CD8-positive, alpha-beta memory T cell (primary cell): ENCODE measurements around the gene HSP90B1. TPM values are rescaled to one million over a fixed set of nuclear protein-coding genes. Genes with fewer than 3 reads are reported as not detected.

ENCODE experiments used
- CTCF ChIA-PET: fragments of 350-600 bp; sonication (Branson Sonifier 250); formaldehyde crosslinking; loops from one replicate; lab custom pipeline; 2021; ENCODE audit warnings: antibody characterized with exemption; lab: Charles Lee
- POLR2A ChIA-PET: fragments of 350-600 bp; sonication (Branson Sonifier 250); formaldehyde crosslinking; loops from one replicate; lab custom pipeline; 2021; ENCODE audit warnings: antibody characterized with exemption; lab: Charles Lee
- DNase-seq, 5 donors: peaks; one replicate each; pipeline versions ENCODE4 v3.0.0 to v3.0.0-alpha.2; 2020 to 2022; ENCODE audit warnings: mixed read lengths in 1 of 5
- H3K27ac ChIP-seq: one replicate; pipeline ENCODE4 v1.7.0; 2013; ENCODE audit warnings: low read depth, mild to moderate bottlenecking, low read length, moderate library complexity
- H3K27me3 ChIP-seq: 2 replicates; pipeline ENCODE4 v1.7.0; 2013; ENCODE audit warnings: low read length, mild to moderate bottlenecking; ENCODE audit not compliant: insufficient read depth, poor library complexity, severe bottlenecking
- H3K36me3 ChIP-seq: 2 replicates; pipeline ENCODE4 v1.7.0; 2013; ENCODE audit warnings: mild to moderate bottlenecking, low read length, moderate library complexity; ENCODE audit not compliant: insufficient read depth
- H3K4me1 ChIP-seq: 2 replicates; pipeline ENCODE4 v1.7.0; 2013; ENCODE audit warnings: mild to moderate bottlenecking, low read length, moderate library complexity; ENCODE audit not compliant: insufficient read depth
- H3K4me3 ChIP-seq: 2 replicates; pipeline ENCODE4 v1.7.0; 2013; ENCODE audit warnings: mild to moderate bottlenecking, low read length
- H3K9me3 ChIP-seq: 2 replicates; pipeline ENCODE4 v1.7.0; 2013; ENCODE audit warnings: mild to moderate bottlenecking, low read length
- H3K27ac Mint-ChIP-seq, 8 donors: one replicate each; pipeline ENCODE4 v1.8.0; 2020 to 2021; ENCODE audit warnings: mixed read lengths in 8 of 8, mild to moderate bottlenecking in 6 of 8, inconsistent platforms in 3 of 8, moderate library complexity in 3 of 8
- H3K27me3 Mint-ChIP-seq, 2 donors: one replicate each; pipeline ENCODE4 v1.8.0; 2020 to 2021; ENCODE audit warnings: mixed read lengths in 2 of 2, mild to moderate bottlenecking in 1 of 2, moderate library complexity in 1 of 2
- H3K36me3 Mint-ChIP-seq, 3 donors: one replicate each; pipeline ENCODE4 v1.8.0; 2020 to 2021; ENCODE audit warnings: mixed read lengths in 3 of 3, inconsistent platforms in 1 of 3, mild to moderate bottlenecking in 1 of 3
- H3K4me1 Mint-ChIP-seq, 3 donors: one replicate each; pipeline ENCODE4 v1.8.0; 2020 to 2021; ENCODE audit warnings: mixed read lengths in 3 of 3, inconsistent platforms in 1 of 3, mild to moderate bottlenecking in 1 of 3
- H3K4me3 Mint-ChIP-seq, 7 donors: one replicate each; pipeline ENCODE4 v1.8.0; 2020 to 2021; ENCODE audit warnings: mixed read lengths in 7 of 7, mild to moderate bottlenecking in 6 of 7, moderate library complexity in 4 of 7, inconsistent platforms in 2 of 7
- H3K9me3 Mint-ChIP-seq, 5 donors: one replicate each; pipeline ENCODE4 v1.8.0; 2020 to 2022; ENCODE audit warnings: mixed read lengths in 5 of 5, mild to moderate bottlenecking in 3 of 5, moderate library complexity in 2 of 5, inconsistent platforms in 1 of 5
- polyA plus RNA-seq: library from polyadenylated mRNA; unstranded; fragments of 300-500 nt; fragmentation: Illumina TruSeq; gene quantifications from one replicate; pipeline ENCODE4 v1.2.3, GENCODE V29; 2021
- total RNA-seq, 2 experiments: library from RNA; stranded (reverse); gene quantifications; one replicate each; pipeline ENCODE4 v1.2.3, GENCODE V29; 2021

HSP90B1 gene
- total and polyA plus RNA-seq, 3 experiments from 2014 or later = 348 to 488 (median 461) TPM

GRCh38 chr12:103912069-103912468 lies 18.1 kb upstream of the HSP90B1 start:
- no peaks in the 10 kb centered on the region for H3K27me3 ChIP-seq
- peaks cover 0 to 8% (median 2%) of the 10 kb centered on the region in 3 donors for H3K36me3 Mint-ChIP-seq
- DNase-seq = no peak
- H3K27me3 Mint-ChIP-seq = peaks cover 5 to 8% of the 10 kb centered on the region in 2 donors
- no peak overlapping the region for H3K4me3 ChIP-seq
- H3K4me3 Mint-ChIP-seq = no peak overlapping the region
- H3K4me1 ChIP-seq = peaks cover 12% of the 10 kb centered on the region
- H3K9me3 Mint-ChIP-seq = peaks cover 0 to 2% (median 0%) of the 10 kb centered on the region in 5 donors
- peaks cover 4 to 14% (median 5%) of the 10 kb centered on the region in 3 donors for H3K4me1 Mint-ChIP-seq
- ChIA-PET POLR2A (no interaction called here), CTCF (no interaction called here)
- H3K9me3 ChIP-seq = no peaks in the 10 kb centered on the region
- H3K27ac Mint-ChIP-seq = no peak overlapping the region
- no peaks in the 10 kb centered on the region for H3K36me3 ChIP-seq
- no peak overlapping the region for H3K27ac ChIP-seq

DNA sequence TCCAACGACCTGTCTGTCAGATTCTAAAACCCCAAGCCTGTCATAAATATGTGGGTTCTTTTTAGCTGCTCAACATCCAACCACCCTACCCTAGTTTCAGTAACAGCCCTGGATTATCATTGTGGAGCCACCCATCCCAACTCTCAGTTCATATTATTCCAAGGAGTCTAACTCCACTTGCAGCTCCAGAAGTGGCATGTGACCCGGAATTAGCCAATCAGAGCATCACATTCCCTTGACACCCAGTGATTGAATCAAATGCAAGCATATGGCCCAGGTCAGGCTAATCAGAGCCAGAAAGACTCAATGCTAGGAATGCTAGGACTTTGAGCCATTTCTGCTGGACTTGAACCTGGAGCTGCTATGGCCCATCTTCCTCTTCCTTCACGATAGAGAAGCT lies 17.1 kb upstream of the HSP90B1 start:
- no peaks in the 10 kb centered on the region for H3K9me3 ChIP-seq
- H3K36me3 ChIP-seq = no peaks in the 10 kb centered on the region
- DNase-seq = no peak
- no peaks in the 10 kb centered on the region for H3K27me3 ChIP-seq
- H3K36me3 Mint-ChIP-seq = peaks cover 0 to 8% (median 4%) of the 10 kb centered on the region in 3 donors
- H3K27ac ChIP-seq = no peak overlapping the region
- peaks cover 5 to 8% of the 10 kb centered on the region in 2 donors for H3K27me3 Mint-ChIP-seq
- peaks cover 6% of the 10 kb centered on the region for H3K4me1 ChIP-seq
- CTCF ChIA-PET = interaction anchor here (2.8 kb wide), 1 partner anchor 11 kb away, joined by 8 read pairs; no protein-coding TSS in a partner anchor
- H3K4me1 Mint-ChIP-seq = peaks cover 0 to 8% (median 2%) of the 10 kb centered on the region in 3 donors
- H3K9me3 Mint-ChIP-seq = peaks cover 0 to 4% (median 2%) of the 10 kb centered on the region in 5 donors
- POLR2A ChIA-PET = no interaction called here
- H3K4me3 Mint-ChIP-seq = no peak overlapping the region
- no peak overlapping the region for H3K27ac Mint-ChIP-seq
- no peak overlapping the region for H3K4me3 ChIP-seq

- H3K9me3 ChIP-seq = no peaks in the 10 kb centered on the region
- Mint-ChIP-seq H3K27ac (no peak overlapping the region), H3K27me3 (peaks cover 4 to 8% of the 10 kb centered on the region in 2 donors), H3K36me3 (peaks cover 0 to 8% (median 4%) of the 10 kb centered on the region in 3 donors), H3K9me3 (peaks cover 0 to 4% (median 0%) of the 10 kb centered on the region in 5 donors), H3K4me1 (no peaks in the 10 kb centered on the region), H3K4me3 (no peak overlapping the region)
- CTCF ChIA-PET = interaction anchor here (1.5 to 2.8 kb wide), 2 partner anchors 13 to 14 kb away, joined by 4 to 8 read pairs; no protein-coding TSS in a partner anchor
- H3K4me3 ChIP-seq = no peak overlapping the region
- POLR2A ChIA-PET = no interaction called here
- no peaks in the 10 kb centered on the region for H3K36me3 ChIP-seq
- no peak overlapping the region for H3K27ac ChIP-seq
- no peak for DNase-seq
- H3K27me3 ChIP-seq = no peaks in the 10 kb centered on the region
- no peaks in the 10 kb centered on the region for H3K4me1 ChIP-seq
Observed at GRCh38 chr12:103915306-103915705, 14.9 kb upstream of the HSP90B1 start.

DNA sequence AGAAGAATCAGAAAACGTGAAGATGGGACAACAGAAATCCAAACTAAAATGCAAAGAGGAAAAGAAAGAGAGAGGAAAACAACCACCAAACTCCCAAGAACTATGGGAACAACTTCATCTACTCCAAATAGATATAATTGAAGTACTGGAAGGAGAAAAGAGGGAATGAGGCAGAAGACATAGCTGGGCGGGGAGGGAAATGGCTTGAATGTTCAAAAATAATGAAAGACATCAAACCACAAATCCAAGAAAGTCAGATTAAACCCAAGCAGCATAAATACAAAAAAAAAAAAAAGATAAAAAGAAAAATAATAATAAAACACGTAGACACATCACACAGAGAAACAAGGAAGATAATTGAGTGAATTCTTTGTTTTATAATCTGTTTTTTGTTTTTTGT lies 12.3 kb upstream of the HSP90B1 start:
- CTCF ChIA-PET = no interaction called here
- H3K4me1 Mint-ChIP-seq = no peaks in the 10 kb centered on the region

GRCh38 chr12:103924761-103925641 lies 5.2 kb upstream of the HSP90B1 start:
- H3K36me3 ChIP-seq = no peaks in the 10 kb centered on the region
- peak in 2 of 5 donors; percentile 2 to 48 for DNase-seq
- Mint-ChIP-seq H3K27me3 (peaks cover 0 to 2% of the 10 kb centered on the region in 2 donors), H3K4me1 (peaks cover 24 to 46% (median 36%) of the 10 kb centered on the region in 3 donors), H3K27ac (peak overlapping the region in 7 of 8 donors; percentile 46 to 87 (median 80)), H3K36me3 (peaks cover 0 to 11% (median 0%) of the 10 kb centered on the region in 3 donors), H3K9me3 (peaks cover 0 to under 1% (median under 1%) of the 10 kb centered on the region in 5 donors), H3K4me3 (peak overlapping the region; percentile 13 to 52 (median 28))
- H3K27me3 ChIP-seq = no peaks in the 10 kb centered on the region
- CTCF ChIA-PET = interaction anchor here (1.0 to 1.4 kb wide), 2 partner anchors 23 to 41 kb away, joined by 3 to 4 read pairs; no protein-coding TSS in a partner anchor
- peaks cover 25% of the 10 kb centered on the region for H3K4me1 ChIP-seq
- no peaks in the 10 kb centered on the region for H3K9me3 ChIP-seq
- no peak overlapping the region for H3K4me3 ChIP-seq
- POLR2A ChIA-PET = interaction anchor here (0.5 to 1.4 kb wide), 3 partner anchors 24 to 145 kb away, joined by 3 read pairs; no protein-coding TSS in a partner anchor
- no peak overlapping the region for H3K27ac ChIP-seq

More for the DNA sequence above, 12.3 kb upstream of the HSP90B1 start:
- H3K27ac Mint-ChIP-seq = peak overlapping the region in 1 of 8 donors; percentile 38
- Histone ChIP-seq H3K27me3 (no peaks in the 10 kb centered on the region), H3K9me3 (no peaks in the 10 kb centered on the region), H3K4me3 (no peak overlapping the region), H3K4me1 (no peaks in the 10 kb centered on the region), H3K27ac (no peak overlapping the region), H3K36me3 (no peaks in the 10 kb centered on the region)
- POLR2A ChIA-PET = no interaction called here
- peaks cover 0 to 8% (median 2%) of the 10 kb centered on the region in 3 donors for H3K36me3 Mint-ChIP-seq
- no peak overlapping the region for H3K4me3 Mint-ChIP-seq
- peaks cover 4 to 8% of the 10 kb centered on the region in 2 donors for H3K27me3 Mint-ChIP-seq
- H3K9me3 Mint-ChIP-seq = peaks cover 0 to 4% (median 0%) of the 10 kb centered on the region in 5 donors
- no peak for DNase-seq

DNA sequence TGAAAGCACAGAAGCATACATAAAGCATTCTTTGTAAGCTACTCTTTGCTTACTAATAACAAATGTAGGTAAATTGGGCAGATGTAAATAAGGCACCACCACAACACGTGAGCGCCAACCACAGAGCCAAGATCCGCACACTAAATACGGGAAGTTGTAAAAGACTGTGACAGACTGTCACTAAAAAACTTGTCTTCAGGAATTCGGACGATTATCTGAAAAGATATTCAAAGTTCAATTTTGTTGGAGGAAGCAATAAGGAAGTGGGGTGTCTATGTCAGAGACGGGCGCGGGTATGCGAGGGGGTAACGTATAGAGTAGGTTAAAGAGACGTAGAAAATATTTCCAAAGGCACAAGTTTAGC lies 1.5 kb upstream of the HSP90B1 start:
- peak overlapping the region; percentile 72 for H3K4me3 ChIP-seq
- peak in 3 of 5 donors; percentile 42 to 69 (median 54) for DNase-seq
- Mint-ChIP-seq H3K27me3 (peaks cover 0 to 11% of the 10 kb centered on the region in 2 donors), H3K4me1 (peaks cover 49 to 71% (median 71%) of the 10 kb centered on the region in 3 donors), H3K27ac (peak overlapping the region; percentile 99 to 100 (median 100)), H3K9me3 (peaks cover 0 to 6% (median 2%) of the 10 kb centered on the region in 5 donors), H3K4me3 (peak overlapping the region; percentile 89 to 98 (median 94)), H3K36me3 (peaks cover 9 to 48% (median 12%) of the 10 kb centered on the region in 3 donors)
- ChIA-PET POLR2A (interaction anchor here (1.0 to 3.1 kb wide), 5 partner anchors 27 to 209 kb away, joined by 3 to 68 read pairs (median 9); partner anchors contain the start of genes NFYB and TDG), CTCF (interaction anchor here (0.6 to 4.0 kb wide), 7 partner anchors 12 to 45 kb away, joined by 3 to 23 read pairs (median 4); partner anchors contain the start of gene TDG)
- H3K27ac ChIP-seq = peak overlapping the region; percentile 93
- H3K4me1 ChIP-seq = peaks cover 49% of the 10 kb centered on the region
- no peaks in the 10 kb centered on the region for H3K27me3 ChIP-seq
- H3K9me3 ChIP-seq = no peaks in the 10 kb centered on the region
- peaks cover 14% of the 10 kb centered on the region for H3K36me3 ChIP-seq

DNA sequence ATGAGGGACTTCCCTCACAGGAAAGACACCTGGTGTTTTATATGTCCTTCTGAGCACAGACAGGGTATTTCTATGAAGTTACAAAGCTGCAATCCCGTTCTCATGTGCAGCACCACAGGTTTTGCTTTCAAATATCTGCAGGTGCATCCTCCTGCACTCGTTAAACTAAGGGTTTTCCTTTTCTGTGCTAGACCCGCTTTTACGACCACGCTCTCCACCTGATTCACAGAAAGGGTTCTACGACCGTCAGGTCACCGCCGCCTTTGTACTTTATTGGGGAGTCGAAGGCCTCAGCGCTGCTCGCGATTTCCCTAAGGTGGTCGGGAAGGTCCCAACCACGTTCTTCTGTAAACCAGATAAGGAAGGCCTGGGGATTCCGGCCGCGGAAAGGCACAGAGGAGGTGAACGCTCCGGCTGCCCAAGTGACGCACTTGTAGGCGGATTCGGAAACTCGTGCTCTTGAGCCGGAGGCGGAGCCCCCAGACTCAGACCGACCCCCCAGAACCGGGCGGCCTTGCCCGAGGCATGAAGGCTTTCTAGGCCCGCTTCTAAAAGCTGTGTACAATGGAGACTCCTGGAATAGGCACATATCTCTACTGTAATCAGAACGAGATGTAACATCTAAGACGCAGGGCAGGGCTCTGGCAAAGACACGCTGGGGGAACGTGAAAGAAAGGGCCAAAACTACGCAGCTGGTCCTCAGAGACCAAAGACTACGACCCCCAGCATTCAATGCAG lies 995 bp upstream of the HSP90B1 start:
- Mint-ChIP-seq H3K27me3 (peaks cover 0 to 11% of the 10 kb centered on the region in 2 donors), H3K36me3 (peaks cover 12 to 53% (median 15%) of the 10 kb centered on the region in 3 donors), H3K4me3 (peak overlapping the region; percentile 89 to 98 (median 94)), H3K9me3 (peaks cover 0 to 6% (median 2%) of the 10 kb centered on the region in 5 donors), H3K4me1 (peaks cover 52 to 73% (median 71%) of the 10 kb centered on the region in 3 donors), H3K27ac (peak overlapping the region; percentile 99 to 100 (median 100))
- Histone ChIP-seq H3K27me3 (no peaks in the 10 kb centered on the region), H3K4me3 (peak overlapping the region; percentile 72), H3K9me3 (no peaks in the 10 kb centered on the region), H3K36me3 (peaks cover 19% of the 10 kb centered on the region), H3K27ac (peak overlapping the region; percentile 93), H3K4me1 (peaks cover 53% of the 10 kb centered on the region)
- ChIA-PET CTCF (interaction anchor here (0.8 to 4.0 kb wide), 8 partner anchors 11 to 49 kb away, joined by 3 to 23 read pairs (median 4); partner anchors contain the start of gene TDG), POLR2A (interaction anchor here (0.6 to 3.1 kb wide), 19 partner anchors 11 to 1185 kb away, joined by 3 to 68 read pairs (median 4); partner anchors contain the start of genes HCFC2, NFYB, NT5DC3 and TDG)
- peak; percentile 72 to 93 (median 91) for DNase-seq
